Measurements from ENCODE around the gene OPA1.

OPA1 gene

GRCh38 chr3:193650585-193650984, 57.6 kb downstream of the OPA1 start:
- no peak for DNase-seq

GRCh38 chr3:193655831-193656433, 62.9 kb downstream of the OPA1 start:
- DNase-seq, result no peak

- no peak for DNase-seq
Observed at GRCh38 chr3:193656445-193656844, 63.4 kb downstream of the OPA1 start.

GRCh38 chr3:193656878-193657282, 63.9 kb downstream of the OPA1 start:
- DNase-seq, result no peak

- DNase-seq, result no peak
Observed at GRCh38 chr3:193660171-193660570, 67.2 kb downstream of the OPA1 start.

- DNase-seq, result no peak
Observed at GRCh38 chr3:193660698-193661411, 67.8 kb downstream of the OPA1 start.

- DNase-seq, result no peak
Observed at GRCh38 chr3:193662757-193663322, 69.8 kb downstream of the OPA1 start.

GRCh38 chr3:193665370-193665989, 72.5 kb downstream of the OPA1 start:
- DNase-seq, result peak; percentile 18 to 67 (median 30)

- DNase-seq, result no peak
Observed at GRCh38 chr3:193673845-193674244, 80.8 kb downstream of the OPA1 start.

- DNase-seq, result no peak
Observed at GRCh38 chr3:193674714-193675113, 81.7 kb downstream of the OPA1 start.

- DNase-seq, result no peak
Observed at GRCh38 chr3:193677734-193678133, 84.7 kb downstream of the OPA1 start.

GRCh38 chr3:193680220-193680619, 87.2 kb downstream of the OPA1 start:
- no peak for DNase-seq

GRCh38 chr3:193681631-193682030, 88.6 kb downstream of the OPA1 start:
- DNase-seq, result no peak

- no peak for DNase-seq
Observed at GRCh38 chr3:193686665-193687483, 93.9 kb downstream of the OPA1 start.

GRCh38 chr3:193688834-193689714, 96.1 kb downstream of the OPA1 start:
- DNase-seq, result no peak

GRCh38 chr3:193693774-193694173, 100.8 kb downstream of the OPA1 start:
- no peak for DNase-seq

- DNase-seq, result no peak
Observed at GRCh38 chr3:193701953-193702635, 109.1 kb downstream of the OPA1 start.

GRCh38 chr3:193702967-193703366, 110.0 kb downstream of the OPA1 start:
- no peak for DNase-seq

- no peak for DNase-seq
Observed at GRCh38 chr3:193704431-193704830, 111.4 kb downstream of the OPA1 start.

GRCh38 chr3:193708270-193708669, 115.3 kb downstream of the OPA1 start:
- DNase-seq, result no peak
